ENCODE results near the gene VASH1. TPM values are rescaled to one million over a fixed set of nuclear protein-coding genes. Genes with fewer than 3 reads are reported as not detected.

The VASH1 gene
- polyA plus RNA-seq, 1 donor (not counting 4 experiments of a cell fraction or from before 2014, with no cell fraction given): 0.12 TPM

DNA sequence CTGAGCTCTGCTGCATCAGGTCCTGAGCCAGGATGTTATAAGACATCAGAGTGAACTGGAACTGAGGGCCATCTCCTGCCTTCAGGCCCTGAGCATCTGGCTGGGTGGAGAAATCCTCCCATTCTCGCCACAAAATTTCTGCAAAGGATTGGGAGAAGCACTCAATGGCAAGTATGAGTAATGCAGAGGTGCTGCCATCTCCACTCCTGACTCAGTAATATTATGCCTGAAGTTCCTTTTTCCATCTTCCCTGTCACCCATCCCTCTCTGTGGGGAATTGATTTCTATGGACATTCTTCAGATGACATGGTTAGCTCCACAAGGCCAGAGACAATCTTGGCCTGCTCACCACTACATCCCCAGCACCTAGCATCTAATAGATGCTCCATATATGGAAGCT lies 46.7 kb downstream of the VASH1 start:
- Histone ChIP-seq H3K9ac (ENCODE audit: control insufficient read depth, extremely low read depth, insufficient read depth, low read length) (no peak overlapping the region), H3K79me2 (ENCODE audit: control insufficient read depth, insufficient read depth, low read length) (peaks cover 7% of the 10 kb centered on the region), H3K9me1 (ENCODE audit: control insufficient read depth, extremely low read depth, insufficient read depth, low read length) (no peaks in the 10 kb centered on the region), H3K36me3 (ENCODE audit: control insufficient read depth in 2 of 2, extremely low read depth in 1 of 2, insufficient read depth in 2 of 2, low read length in 2 of 2) (peaks cover 23 to 24% of the 10 kb centered on the region in 2 experiments), H3K4me1 (ENCODE audit: control insufficient read depth, extremely low read depth, insufficient read depth, low read length) (peaks cover 10% of the 10 kb centered on the region), H2AFZ (ENCODE audit: control insufficient read depth, low read length) (no peak overlapping the region), H3K27me3 (ENCODE audit: control insufficient read depth, extremely low read depth, insufficient read depth, low read length) (no peaks in the 10 kb centered on the region), H4K20me1 (ENCODE audit: control insufficient read depth, extremely low read depth, insufficient read depth, low read length) (no peaks in the 10 kb centered on the region), H3K4me3 (ENCODE audit: control insufficient read depth in 2 of 3, extremely low read depth in 1 of 3, insufficient read depth in 2 of 3, low read depth in 1 of 3, low read length in 3 of 3) (no peak overlapping the region), H3K9me3 (ENCODE audit: control insufficient read depth, low read depth, low read length) (no peaks in the 10 kb centered on the region), H3K27ac (ENCODE audit: control insufficient read depth, insufficient read depth, low read length) (no peak overlapping the region), H3K4me2 (ENCODE audit: control insufficient read depth, extremely low read depth, insufficient read depth, low read depth, low read length) (no peak overlapping the region)
- TF ChIP-seq, protein P1, sequence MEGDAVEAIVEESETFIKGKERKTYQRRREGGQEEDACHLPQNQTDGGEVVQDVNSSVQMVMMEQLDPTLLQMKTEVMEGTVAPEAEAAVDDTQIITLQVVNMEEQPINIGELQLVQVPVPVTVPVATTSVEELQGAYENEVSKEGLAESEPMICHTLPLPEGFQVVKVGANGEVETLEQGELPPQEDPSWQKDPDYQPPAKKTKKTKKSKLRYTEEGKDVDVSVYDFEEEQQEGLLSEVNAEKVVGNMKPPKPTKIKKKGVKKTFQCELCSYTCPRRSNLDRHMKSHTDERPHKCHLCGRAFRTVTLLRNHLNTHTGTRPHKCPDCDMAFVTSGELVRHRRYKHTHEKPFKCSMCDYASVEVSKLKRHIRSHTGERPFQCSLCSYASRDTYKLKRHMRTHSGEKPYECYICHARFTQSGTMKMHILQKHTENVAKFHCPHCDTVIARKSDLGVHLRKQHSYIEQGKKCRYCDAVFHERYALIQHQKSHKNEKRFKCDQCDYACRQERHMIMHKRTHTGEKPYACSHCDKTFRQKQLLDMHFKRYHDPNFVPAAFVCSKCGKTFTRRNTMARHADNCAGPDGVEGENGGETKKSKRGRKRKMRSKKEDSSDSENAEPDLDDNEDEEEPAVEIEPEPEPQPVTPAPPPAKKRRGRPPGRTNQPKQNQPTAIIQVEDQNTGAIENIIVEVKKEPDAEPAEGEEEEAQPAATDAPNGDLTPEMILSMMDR (optimal IDR thresholded peaks at IDR 0.05 in 1 of 3, IDR thresholded peaks at IDR 0.05 in 1 of 3, conservative IDR thresholded peaks at IDR 0.05 in 1 of 3; ENCODE audit: extremely low read depth in 1 of 3, insufficient read depth in 2 of 3, low read length in 3 of 3): no peak
- FAIRE-seq: no peak
- dilution Hi-C loops (cut with MboI; ENCODE audit: extremely low pct_ligation_motif_present, low sequenced_read_pairs): no loop called here
- DNase-seq (ENCODE audit: low read depth, low spot score): no peak

DNA sequence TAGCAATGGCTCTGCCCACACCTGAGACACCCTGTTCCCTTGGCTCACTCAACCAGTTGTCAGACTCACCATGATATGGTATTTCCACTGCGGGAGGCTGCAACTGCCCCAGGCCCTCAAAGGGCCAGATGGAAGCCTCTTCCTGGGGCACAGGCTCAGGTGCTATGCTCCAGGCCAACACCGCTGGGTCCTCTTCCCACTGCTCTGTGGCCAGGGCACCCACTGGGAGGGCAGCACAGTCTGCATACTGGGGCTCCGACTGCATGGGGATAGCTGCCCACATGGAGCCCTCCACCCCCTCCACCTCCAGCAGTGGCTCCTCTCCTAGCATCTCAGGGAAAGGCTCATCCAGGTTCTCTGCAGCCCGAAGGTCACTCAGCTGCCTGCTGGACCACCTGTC lies 47.7 kb downstream of the VASH1 start:
- TF ChIP-seq EZH2 (IDR thresholded peaks at IDR 0.05; ENCODE audit: low read length): no peak
- Histone ChIP-seq H3K27me3 (ENCODE audit: control insufficient read depth, extremely low read depth, insufficient read depth, low read length) (no peaks in the 10 kb centered on the region), H3K4me2 (ENCODE audit: control insufficient read depth, extremely low read depth, insufficient read depth, low read depth, low read length) (no peak overlapping the region), H3K4me3 (ENCODE audit: control insufficient read depth in 2 of 3, extremely low read depth in 1 of 3, insufficient read depth in 2 of 3, low read depth in 1 of 3, low read length in 3 of 3) (no peak overlapping the region), H3K79me2 (ENCODE audit: control insufficient read depth, insufficient read depth, low read length) (peaks cover 7% of the 10 kb centered on the region), H3K27ac (ENCODE audit: control insufficient read depth, insufficient read depth, low read length) (no peak overlapping the region), H3K9ac (ENCODE audit: control insufficient read depth, extremely low read depth, insufficient read depth, low read length) (no peak overlapping the region), H3K9me3 (ENCODE audit: control insufficient read depth, low read depth, low read length) (no peaks in the 10 kb centered on the region), H4K20me1 (ENCODE audit: control insufficient read depth, extremely low read depth, insufficient read depth, low read length) (no peaks in the 10 kb centered on the region), H2AFZ (ENCODE audit: control insufficient read depth, low read length) (no peak overlapping the region), H3K36me3 (ENCODE audit: control insufficient read depth in 2 of 2, extremely low read depth in 1 of 2, insufficient read depth in 2 of 2, low read length in 2 of 2) (peaks cover 14 to 18% of the 10 kb centered on the region in 2 experiments), H3K4me1 (ENCODE audit: control insufficient read depth, extremely low read depth, insufficient read depth, low read length) (peaks cover 11% of the 10 kb centered on the region), H3K9me1 (ENCODE audit: control insufficient read depth, extremely low read depth, insufficient read depth, low read length) (no peaks in the 10 kb centered on the region)
- FAIRE-seq (no peak), DNase-seq (ENCODE audit: low read depth, low spot score) (no peak)
- dilution Hi-C loops (cut with MboI; ENCODE audit: extremely low pct_ligation_motif_present, low sequenced_read_pairs): no loop called here

DNA sequence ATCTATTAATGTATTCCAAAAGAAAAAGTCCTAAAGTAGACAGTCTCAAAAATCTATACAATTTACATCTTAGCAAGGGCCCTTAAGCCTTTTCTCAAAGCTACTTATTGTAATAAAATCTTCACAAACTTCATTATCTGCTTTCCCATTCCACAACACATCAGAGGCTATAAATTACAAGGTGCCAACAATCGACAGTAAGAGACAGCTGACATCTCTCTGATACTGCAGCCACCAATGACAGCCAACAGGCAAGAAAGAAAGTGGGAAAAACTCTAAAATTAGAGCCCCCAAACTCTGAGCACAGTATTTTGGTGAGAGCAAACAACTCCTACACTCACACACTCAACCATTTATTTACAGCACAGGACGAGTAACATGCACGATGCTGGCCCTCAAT lies 49.3 kb downstream of the VASH1 start:
- Histone ChIP-seq H3K9me3 (ENCODE audit: control insufficient read depth, low read depth, low read length) (no peaks in the 10 kb centered on the region), H3K27ac (ENCODE audit: control insufficient read depth, insufficient read depth, low read length) (no peak overlapping the region), H3K27me3 (ENCODE audit: control insufficient read depth, extremely low read depth, insufficient read depth, low read length) (no peaks in the 10 kb centered on the region), H3K36me3 (ENCODE audit: control insufficient read depth in 2 of 2, extremely low read depth in 1 of 2, insufficient read depth in 2 of 2, low read length in 2 of 2) (peaks cover 13 to 14% of the 10 kb centered on the region in 2 experiments), H3K4me2 (ENCODE audit: control insufficient read depth, extremely low read depth, insufficient read depth, low read depth, low read length) (peak overlapping the region; percentile 98), H3K79me2 (ENCODE audit: control insufficient read depth, insufficient read depth, low read length) (peaks cover 7% of the 10 kb centered on the region), H3K4me1 (ENCODE audit: control insufficient read depth, extremely low read depth, insufficient read depth, low read length) (peaks cover 11% of the 10 kb centered on the region), H3K9ac (ENCODE audit: control insufficient read depth, extremely low read depth, insufficient read depth, low read length) (no peak overlapping the region), H3K4me3 (ENCODE audit: control insufficient read depth in 2 of 3, extremely low read depth in 1 of 3, insufficient read depth in 2 of 3, low read depth in 1 of 3, low read length in 3 of 3) (peak overlapping the region in 2 of 3 experiments; percentile 90), H2AFZ (ENCODE audit: control insufficient read depth, low read length) (no peak overlapping the region), H3K9me1 (ENCODE audit: control insufficient read depth, extremely low read depth, insufficient read depth, low read length) (no peaks in the 10 kb centered on the region), H4K20me1 (ENCODE audit: control insufficient read depth, extremely low read depth, insufficient read depth, low read length) (no peaks in the 10 kb centered on the region)
- TF ChIP-seq EZH2 (IDR thresholded peaks at IDR 0.05; ENCODE audit: low read length): no peak
- TF ChIP-seq, protein P1 (optimal IDR thresholded peaks at IDR 0.05 in 1 of 3, IDR thresholded peaks at IDR 0.05 in 1 of 3, conservative IDR thresholded peaks at IDR 0.05 in 1 of 3; ENCODE audit: extremely low read depth in 1 of 3, insufficient read depth in 2 of 3, low read length in 3 of 3): no peak
- DNase-seq (ENCODE audit: low read depth, low spot score): no peak
- FAIRE-seq: no peak
- dilution Hi-C loops (cut with MboI; ENCODE audit: extremely low pct_ligation_motif_present, low sequenced_read_pairs): no loop called here

Measured in keratinocyte (primary cell).